Smooth muscle cell of the brain vasculature (primary cell): ENCODE results near the gene FGF2.
"Not testable (repeated sequence)": the region's sequence is repeated elsewhere in the genome, so short reads cannot be mapped to it uniquely, and the experiment has no call there.

ENCODE experiments used
- DNase-seq: peaks from one replicate; pipeline ENCODE4 v3.0.0-alpha.2; 2012; ENCODE audit warnings: low read depth, low spot score

FGF2 gene

GRCh38 chr4:122826553-122827257 lies at the start of gene FGF2:
Gene FGF2 (plus strand): TSS chr4:122826831. CDS start chr4:122827175, 344 bp downstream.
- no peak for DNase-seq

DNA sequence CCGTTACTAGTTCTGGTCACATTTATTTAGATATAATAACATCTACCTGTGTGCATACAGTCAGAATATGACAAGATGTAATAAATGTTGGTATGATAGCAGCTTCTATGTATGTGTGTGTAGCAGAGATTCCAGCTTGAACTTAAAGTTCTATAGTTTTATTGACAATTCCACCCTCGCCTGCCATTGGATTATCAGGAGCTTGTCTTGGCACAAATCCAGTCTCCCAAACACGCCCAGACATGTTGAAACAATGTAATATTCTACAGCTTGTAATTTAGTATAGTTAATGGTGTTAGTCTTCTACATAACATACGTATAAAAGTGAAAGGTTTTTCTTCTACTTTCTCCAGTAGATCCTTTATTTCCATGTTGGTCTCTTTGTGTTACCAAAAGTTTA lies 49.7 kb upstream of the FGF2 start:
- no peak for DNase-seq

DNA sequence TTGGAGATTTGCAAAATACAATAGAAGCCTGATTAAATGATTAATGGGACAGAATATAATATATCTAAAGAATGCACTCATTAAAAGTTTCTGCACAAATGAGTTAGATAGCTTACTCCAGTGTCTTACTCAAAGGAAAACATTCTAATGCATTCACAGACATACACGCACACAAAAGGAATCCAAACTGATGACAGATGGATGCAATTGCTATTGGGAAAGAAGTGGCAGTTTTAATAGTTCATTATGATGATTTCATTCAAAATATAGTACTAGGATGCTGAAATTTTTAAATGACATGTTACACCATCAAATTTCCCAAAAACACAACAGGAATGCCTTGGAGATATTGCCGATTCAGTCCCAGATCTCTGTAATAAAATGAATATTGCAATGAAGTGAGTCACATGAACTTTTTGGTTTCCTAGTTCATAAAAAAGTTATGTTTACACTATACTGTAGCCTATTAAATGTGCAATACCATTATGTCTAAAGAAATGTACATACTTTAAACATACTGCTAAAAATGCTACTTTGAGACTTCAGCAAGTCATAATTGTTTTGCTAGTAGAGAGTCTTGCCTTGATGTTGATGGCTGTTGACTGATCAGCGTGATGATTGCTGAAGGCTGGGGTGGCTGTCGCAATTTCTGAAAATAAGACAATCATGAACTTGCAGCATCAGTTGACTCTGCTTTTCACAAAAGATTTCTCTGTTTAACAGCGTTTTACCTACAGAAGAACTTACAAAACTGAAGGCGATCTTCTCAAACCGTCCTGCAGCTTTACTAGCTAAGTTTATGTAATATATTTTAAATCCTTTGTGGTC lies 48.6 kb upstream of the FGF2 start:
- DNase-seq = no peak

DNA sequence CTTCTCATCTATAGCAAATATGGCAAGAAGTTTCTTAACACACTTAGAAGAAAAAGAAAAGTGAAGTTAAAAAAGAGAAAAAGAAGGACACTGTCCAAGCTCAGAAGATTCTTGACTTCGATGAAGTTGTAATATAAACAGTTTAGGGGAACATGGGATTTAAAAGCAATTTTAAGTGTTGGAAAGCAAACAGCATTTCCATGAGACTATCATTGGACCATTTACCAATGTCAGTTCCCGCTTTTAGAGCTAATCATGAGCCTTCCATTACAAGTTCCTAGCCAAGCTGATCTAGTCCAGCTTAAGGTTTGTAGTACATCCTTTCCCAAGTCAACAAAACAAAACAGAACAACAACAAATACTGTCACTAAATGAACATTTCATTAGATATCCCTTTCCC lies 45.1 kb upstream of the FGF2 start:
- no peak for DNase-seq

- DNase-seq = no peak
Measured at GRCh38 chr4:122783301-122784215, 43.1 kb upstream of the FGF2 start.

- DNase-seq = no peak
Measured at GRCh38 chr4:122784261-122784660, 42.4 kb upstream of the FGF2 start.

DNA sequence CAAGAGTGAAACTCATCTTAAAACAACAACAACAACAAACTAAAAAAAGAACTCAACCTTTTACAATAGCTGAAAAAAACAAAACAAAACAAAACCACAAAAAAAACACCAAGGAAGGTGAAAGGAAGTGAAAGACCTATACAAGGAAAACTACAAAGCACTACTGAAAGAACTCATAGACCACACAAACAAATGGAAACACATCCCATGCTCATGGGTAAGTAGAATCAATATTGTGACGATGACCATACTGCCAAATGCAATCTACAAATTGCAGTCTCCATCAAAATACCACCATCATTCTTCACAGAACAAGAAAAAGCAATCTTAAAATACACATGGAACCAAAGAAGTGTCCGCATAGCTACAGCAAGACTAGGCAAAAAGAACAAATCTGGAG lies 41.5 kb upstream of the FGF2 start:
- no peak for DNase-seq

DNA sequence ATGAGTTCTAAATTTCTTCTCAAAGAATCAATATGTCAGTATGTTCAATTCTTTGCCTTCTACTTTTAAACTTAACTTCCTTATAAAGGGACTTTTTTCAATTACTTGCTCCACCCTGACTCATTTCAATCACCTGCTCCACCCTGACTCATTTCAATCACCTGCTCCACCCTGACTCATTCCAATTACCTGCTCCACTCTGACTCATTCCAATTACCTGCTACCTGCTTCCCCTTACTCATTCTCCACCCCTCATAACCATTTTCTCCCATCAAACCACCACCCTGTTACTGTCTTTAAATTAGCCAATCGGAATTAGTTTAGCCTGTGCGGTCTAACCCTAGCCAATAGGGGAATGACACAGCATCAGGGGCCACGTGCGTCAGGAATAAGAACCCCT lies 40.3 kb upstream of the FGF2 start:
- not testable (repeated sequence) for DNase-seq

GRCh38 chr4:122786920-122787319 lies 39.7 kb upstream of the FGF2 start:
- not testable (repeated sequence) for DNase-seq

- DNase-seq = no peak
Measured at GRCh38 chr4:122787940-122788339, 38.7 kb upstream of the FGF2 start.

DNA sequence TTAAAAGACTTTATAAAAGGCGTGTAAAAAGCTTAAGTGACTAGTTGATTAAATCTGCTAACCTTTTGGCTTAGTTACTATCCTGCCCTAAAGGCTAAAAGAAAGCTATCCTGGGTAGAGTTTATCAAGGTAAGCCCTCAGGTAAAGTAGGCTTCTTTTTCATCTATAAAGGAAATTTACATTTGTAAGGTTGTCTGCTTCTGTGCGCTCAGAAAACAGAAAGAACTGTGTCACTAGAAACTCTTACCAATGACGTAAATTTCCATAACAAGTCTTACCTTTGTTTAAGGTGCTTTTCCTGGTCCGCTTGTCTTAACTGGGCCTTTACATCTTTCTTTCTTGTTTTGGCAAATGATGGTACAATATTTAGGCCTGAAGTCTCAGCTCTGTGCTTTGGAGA lies 37.7 kb upstream of the FGF2 start:
- DNase-seq = no peak

- DNase-seq = no peak
Measured at GRCh38 chr4:122793811-122794210, 32.8 kb upstream of the FGF2 start.

- no peak for DNase-seq
Measured at GRCh38 chr4:122796801-122797404, 29.7 kb upstream of the FGF2 start.

GRCh38 chr4:122797405-122798094 lies 29.1 kb upstream of the FGF2 start:
- DNase-seq = no peak

- DNase-seq = peak; percentile 83
Measured at GRCh38 chr4:122798101-122798500, 28.5 kb upstream of the FGF2 start.

DNA sequence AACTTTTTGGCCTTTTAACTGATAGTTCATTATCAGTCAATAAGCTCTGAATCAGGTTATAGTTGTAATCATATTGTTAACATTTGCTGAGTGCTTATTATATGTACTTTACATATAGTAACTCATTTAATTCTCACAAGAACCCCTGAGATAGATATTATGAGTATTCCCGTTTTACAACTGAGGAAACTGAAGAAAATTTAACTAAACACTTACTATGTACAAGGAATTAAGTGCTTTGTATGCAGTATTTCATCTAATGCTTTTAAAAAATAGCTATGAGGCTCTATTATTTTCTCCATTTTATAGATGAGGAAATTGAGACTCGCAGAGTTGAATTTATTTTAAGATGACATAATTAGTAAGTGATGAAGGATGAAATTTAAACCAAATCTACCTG lies 27.7 kb upstream of the FGF2 start:
- DNase-seq = no peak

DNA sequence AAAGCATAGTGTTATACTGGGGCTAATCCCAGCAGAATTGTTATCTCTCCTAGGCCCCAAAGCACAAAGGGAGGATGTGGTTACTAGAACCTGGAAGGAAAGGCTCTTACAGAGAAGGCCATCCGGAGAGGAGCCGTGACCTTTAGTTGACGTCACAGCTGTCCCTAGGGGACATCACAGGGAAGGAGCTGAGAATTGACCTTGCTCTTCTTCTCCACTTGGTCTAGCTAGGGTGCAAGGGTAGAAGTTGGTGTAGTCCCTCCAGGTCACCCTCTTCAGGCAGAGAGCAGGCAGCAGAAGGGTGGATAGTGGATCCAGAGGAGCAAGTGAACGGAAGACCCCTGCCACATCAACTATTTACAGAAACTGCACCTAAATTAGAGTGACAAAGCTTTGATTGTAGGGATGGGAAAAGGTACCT lies 22.8 kb upstream of the FGF2 start:
- no peak for DNase-seq

GRCh38 chr4:122806981-122807679 lies 19.5 kb upstream of the FGF2 start:
- DNase-seq = no peak

GRCh38 chr4:122810669-122811068 lies 16.0 kb upstream of the FGF2 start:
- no peak for DNase-seq

DNA sequence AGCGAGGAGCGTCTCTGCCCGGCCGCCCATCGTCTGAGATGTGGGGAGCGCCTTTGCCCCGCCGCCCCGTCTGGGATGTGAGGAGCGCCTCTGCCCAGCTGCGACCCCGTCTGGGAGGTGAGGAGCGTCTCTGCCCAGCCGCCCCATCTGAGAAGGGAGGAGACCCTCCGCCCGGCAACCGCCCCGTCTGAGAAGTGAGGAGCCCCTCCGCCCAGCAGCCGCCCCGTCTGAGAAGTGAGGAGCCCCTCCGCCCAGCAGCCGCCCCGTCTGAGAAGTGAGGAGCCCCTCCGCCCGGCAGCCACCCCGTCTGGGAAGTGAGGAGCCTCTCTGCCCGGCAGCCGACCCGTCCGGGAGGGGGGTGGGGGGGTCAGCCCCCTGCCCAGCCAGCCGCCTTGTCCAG lies 14.8 kb upstream of the FGF2 start:
- not testable (repeated sequence) for DNase-seq
